Endodermal cell (in vitro differentiated cells): ENCODE data around the gene ZNF710. TPM values are rescaled to one million over a fixed set of nuclear protein-coding genes. Genes with fewer than 3 reads are reported as not detected.
A peak's percentile ranks its signal among the peaks of the same experiment; 100 is the strongest.

Experiments
- DNase-seq: peaks from one replicate; pipeline ENCODE4 v3.0.0-alpha.2; 2017
- H3K27ac ChIP-seq: 2 replicates; pipeline ENCODE4 v1.5.1; 2013; ENCODE audit warnings: mild to moderate bottlenecking, low read depth, low read length, moderate library complexity
- H3K27me3 ChIP-seq: 2 replicates; pipeline ENCODE4 v1.6.1; 2013; ENCODE audit warnings: mild to moderate bottlenecking, low read length, moderate library complexity; ENCODE audit not compliant: insufficient read depth, control insufficient read depth, poor library complexity, severe bottlenecking
- H3K36me3 ChIP-seq: 2 replicates; pipeline ENCODE4 v1.7.0; 2013; ENCODE audit warnings: mild to moderate bottlenecking, low read length, moderate library complexity; ENCODE audit not compliant: control insufficient read depth, insufficient read depth
- H3K4me1 ChIP-seq: one replicate; pipeline ENCODE4 v1.7.0; 2013; ENCODE audit warnings: low read length; ENCODE audit not compliant: control insufficient read depth, insufficient read depth
- H3K4me3 ChIP-seq: 2 replicates; pipeline ENCODE4 v1.5.1; 2013; ENCODE audit warnings: mild to moderate bottlenecking, low read length, moderate library complexity
- H3K9ac ChIP-seq: 2 replicates; pipeline ENCODE4 v1.6.1; 2013; ENCODE audit warnings: mild to moderate bottlenecking, low read length, moderate library complexity; ENCODE audit not compliant: poor library complexity, severe bottlenecking; ENCODE audit errors: extremely low read depth
- H3K9me3 ChIP-seq: 2 replicates; pipeline ENCODE4 v1.6.1; 2013; ENCODE audit warnings: mild to moderate bottlenecking, low read length, moderate library complexity; ENCODE audit not compliant: control insufficient read depth
- H3K27ac Mint-ChIP-seq: 2 replicates; pipeline ENCODE4 v1.8.0; 2020; ENCODE audit warnings: mixed read lengths
- H3K27me3 Mint-ChIP-seq: 2 replicates; pipeline ENCODE4 v1.8.0; 2021; ENCODE audit warnings: mild to moderate bottlenecking, mixed read lengths; ENCODE audit not compliant: insufficient read depth
- H3K36me3 Mint-ChIP-seq: 2 replicates; pipeline ENCODE4 v1.8.0; 2020; ENCODE audit warnings: low read depth, mixed read lengths
- H3K4me1 Mint-ChIP-seq: 2 replicates; pipeline ENCODE4 v1.8.0; 2020; ENCODE audit warnings: mixed read lengths
- H3K4me3 Mint-ChIP-seq: 2 replicates; pipeline ENCODE4 v1.8.0; 2020; ENCODE audit warnings: mild to moderate bottlenecking, moderate library complexity, mixed read lengths
- H3K9me3 Mint-ChIP-seq: 2 replicates; pipeline ENCODE4 v1.8.0; 2020; ENCODE audit warnings: mild to moderate bottlenecking, mixed read lengths
- WGBS, 2 experiments: methylation state at CpG; one replicate each; pipeline versions ENCODE4 v1.1.5 to v1.1.7; 2013; ENCODE audit warnings: missing lambda C conversion rate in 2 of 2, mixed read lengths in 1 of 2; ENCODE audit not compliant: insufficient coverage in 1 of 2, insufficient read length in 1 of 2; 5-methylcytosine and 5-hydroxymethylcytosine counted together
- total RNA-seq, 2 donors: library from RNA; stranded (reverse); fragmentation: NEBNext Ultra II Directional in 1 of 2; extraction: Animal tissue kit (Norgen Biotek cat#: 25700) in 1 of 2; gene quantifications; 2 replicates in 1 of 2; 3 replicates in 1 of 2; pipeline ENCODE4 v1.2.1, GENCODE V29; 2021
- TF ChIP-seq, protein P1 (sequence below): fragments of 200-600 bp; sonication (generic); conservative IDR thresholded peaks from 2 replicates; pipeline ENCODE4 v1.5.0; 2021; ENCODE audit warnings: antibody characterized with exemption, mild to moderate bottlenecking

Gene ZNF710
- total RNA-seq, 2 donors from 2014 or later, result 31.8 to 39.1 TPM

DNA sequence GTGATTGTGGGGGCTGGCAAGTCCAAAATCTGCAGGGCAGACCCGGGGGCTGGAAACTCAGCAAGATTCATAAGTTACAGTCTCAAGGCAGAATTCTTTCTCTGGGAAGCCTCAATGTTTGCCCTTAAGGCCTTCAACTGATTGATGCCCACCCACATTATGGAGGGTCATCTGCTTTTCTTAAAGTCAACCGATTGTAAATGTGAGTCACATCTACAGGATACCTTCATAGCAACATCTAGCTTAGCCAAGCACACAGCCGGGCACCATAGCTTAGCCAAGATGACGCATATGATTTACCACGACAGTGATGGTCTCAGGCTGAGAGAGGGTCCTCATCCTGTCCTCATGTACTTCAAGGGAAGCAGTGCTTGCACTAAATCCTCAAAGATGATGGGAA is 57.7 kb downstream of the ZNF710 start:
- H3K4me1 Mint-ChIP-seq, result peaks cover 38% of the 10 kb centered on the region
- no peak overlapping the region for H3K9ac ChIP-seq

DNA sequence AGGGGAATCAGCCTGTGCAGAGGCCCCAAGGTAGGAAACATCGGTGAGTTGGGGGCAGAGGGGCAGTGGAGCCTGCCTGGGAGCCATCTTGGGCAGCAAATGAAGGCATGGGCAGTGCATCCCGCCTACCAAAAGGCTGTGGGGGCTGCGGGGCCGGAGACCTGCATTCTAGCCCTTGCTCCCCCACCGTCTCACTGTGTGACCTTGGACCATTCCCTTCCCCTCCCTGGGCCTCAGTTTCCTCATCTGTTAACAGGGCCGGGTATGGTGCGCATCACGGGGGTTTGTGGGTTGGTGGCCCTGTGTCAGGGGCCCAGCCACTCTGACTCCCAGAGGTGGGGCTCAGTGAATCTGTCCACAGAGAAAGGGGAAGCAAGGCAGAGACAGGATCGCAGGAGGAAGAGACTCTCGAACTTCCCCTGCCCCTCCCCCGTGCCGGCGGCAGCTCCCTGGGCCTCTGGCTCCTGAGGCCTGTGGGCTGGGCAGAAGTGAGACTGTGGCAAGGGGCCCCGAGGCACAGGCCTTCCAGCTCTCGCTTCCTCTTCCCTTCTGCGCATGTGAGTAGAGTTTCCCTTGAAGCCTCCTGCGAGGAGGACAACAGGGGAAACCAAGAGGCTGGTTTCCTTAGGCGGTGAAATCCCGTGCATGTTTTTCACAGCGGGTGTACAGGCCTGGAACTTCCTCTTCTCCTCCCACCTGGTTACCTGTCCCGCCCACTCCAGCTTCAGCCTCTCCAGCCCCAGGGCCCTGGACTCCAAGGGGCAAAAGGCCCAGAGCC is 58.3 kb downstream of the ZNF710 start:
- Histone ChIP-seq H3K27ac (no peak overlapping the region), H3K9ac (no peak overlapping the region)
- 68 to 77% methylated on average over 9 to 21 of the region's 21 CpGs for WGBS, 2 experiments

More for the DNA sequence above, 57.7 kb downstream of the ZNF710 start:
- H3K36me3 Mint-ChIP-seq, result no peaks in the 10 kb centered on the region
- no peaks in the 10 kb centered on the region for H3K27me3 Mint-ChIP-seq
- TF ChIP-seq, protein P1, sequence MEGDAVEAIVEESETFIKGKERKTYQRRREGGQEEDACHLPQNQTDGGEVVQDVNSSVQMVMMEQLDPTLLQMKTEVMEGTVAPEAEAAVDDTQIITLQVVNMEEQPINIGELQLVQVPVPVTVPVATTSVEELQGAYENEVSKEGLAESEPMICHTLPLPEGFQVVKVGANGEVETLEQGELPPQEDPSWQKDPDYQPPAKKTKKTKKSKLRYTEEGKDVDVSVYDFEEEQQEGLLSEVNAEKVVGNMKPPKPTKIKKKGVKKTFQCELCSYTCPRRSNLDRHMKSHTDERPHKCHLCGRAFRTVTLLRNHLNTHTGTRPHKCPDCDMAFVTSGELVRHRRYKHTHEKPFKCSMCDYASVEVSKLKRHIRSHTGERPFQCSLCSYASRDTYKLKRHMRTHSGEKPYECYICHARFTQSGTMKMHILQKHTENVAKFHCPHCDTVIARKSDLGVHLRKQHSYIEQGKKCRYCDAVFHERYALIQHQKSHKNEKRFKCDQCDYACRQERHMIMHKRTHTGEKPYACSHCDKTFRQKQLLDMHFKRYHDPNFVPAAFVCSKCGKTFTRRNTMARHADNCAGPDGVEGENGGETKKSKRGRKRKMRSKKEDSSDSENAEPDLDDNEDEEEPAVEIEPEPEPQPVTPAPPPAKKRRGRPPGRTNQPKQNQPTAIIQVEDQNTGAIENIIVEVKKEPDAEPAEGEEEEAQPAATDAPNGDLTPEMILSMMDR, result no peak
- no peak for DNase-seq
- Histone ChIP-seq H3K27ac (no peak overlapping the region), H3K4me3 (no peak overlapping the region), H3K4me1 (peaks cover 16% of the 10 kb centered on the region), H3K27me3 (no peaks in the 10 kb centered on the region), H3K9me3 (no peaks in the 10 kb centered on the region), H3K36me3 (no peaks in the 10 kb centered on the region)
- no peak overlapping the region for H3K4me3 Mint-ChIP-seq
- peak overlapping the region; percentile 37 for H3K27ac Mint-ChIP-seq
- H3K9me3 Mint-ChIP-seq, result no peaks in the 10 kb centered on the region
- WGBS, 2 experiments, result 95 to 100% methylated on average over 5 of the region's 5 CpGs

DNA sequence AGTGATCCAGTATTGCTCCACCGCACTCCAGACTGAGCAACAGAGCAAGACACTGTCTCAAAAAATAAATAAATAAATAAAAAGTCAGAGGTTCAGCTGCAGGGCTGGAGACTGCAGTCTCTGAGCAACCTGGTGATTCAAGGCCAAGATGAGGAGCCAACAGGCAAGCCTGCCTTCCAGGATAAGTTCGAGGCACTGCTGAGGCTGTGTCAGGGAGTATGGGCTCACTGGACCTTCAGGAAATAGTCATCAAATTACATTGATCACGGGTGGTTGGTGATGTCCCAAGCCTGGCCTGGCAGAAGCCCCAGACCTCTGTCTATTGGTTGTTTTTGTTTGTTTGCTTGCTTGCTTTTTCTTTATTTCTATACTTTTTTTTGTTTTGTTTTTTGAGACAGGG is 59.7 kb downstream of the ZNF710 start:
- TF ChIP-seq, protein P1, result no peak
- Histone ChIP-seq H3K9ac (no peak overlapping the region), H3K9me3 (no peaks in the 10 kb centered on the region), H3K36me3 (no peaks in the 10 kb centered on the region), H3K4me3 (no peak overlapping the region), H3K27ac (no peak overlapping the region), H3K27me3 (no peaks in the 10 kb centered on the region), H3K4me1 (peaks cover 16% of the 10 kb centered on the region)
- 90 to 94% methylated on average over 1 to 3 of the region's 3 CpGs for WGBS, 2 experiments
- no peaks in the 10 kb centered on the region for H3K27me3 Mint-ChIP-seq
- peaks cover 34% of the 10 kb centered on the region for H3K4me1 Mint-ChIP-seq
- H3K9me3 Mint-ChIP-seq, result no peaks in the 10 kb centered on the region
- H3K36me3 Mint-ChIP-seq, result no peaks in the 10 kb centered on the region
- H3K4me3 Mint-ChIP-seq, result no peak overlapping the region
- no peak overlapping the region for H3K27ac Mint-ChIP-seq
- DNase-seq, result no peak

More for the DNA sequence above, 58.3 kb downstream of the ZNF710 start:
- Mint-ChIP-seq H3K27ac (peak overlapping the region; percentile 78), H3K9me3 (no peaks in the 10 kb centered on the region), H3K27me3 (no peaks in the 10 kb centered on the region), H3K4me1 (peaks cover 39% of the 10 kb centered on the region), H3K36me3 (no peaks in the 10 kb centered on the region), H3K4me3 (no peak overlapping the region)
- no peaks in the 10 kb centered on the region for H3K27me3 ChIP-seq
- no peak overlapping the region for H3K4me3 ChIP-seq
- H3K36me3 ChIP-seq, result no peaks in the 10 kb centered on the region
- peaks cover 16% of the 10 kb centered on the region for H3K4me1 ChIP-seq
- TF ChIP-seq, protein P1, result no peak
- peak; percentile 90 for DNase-seq
- H3K9me3 ChIP-seq, result no peaks in the 10 kb centered on the region
